SK-N-MC (cell line): ENCODE measurements around the gene SLC30A7.

Source experiments
- EZH2 ChIP-seq: fragments of 200-600 bp; sonication (generic); IDR thresholded peaks from one replicate; pipeline ENCODE4 v1.6.1; 2017; ENCODE audit warnings: antibody characterized with exemption
- FOXP2 ChIP-seq: optimal IDR thresholded peaks from 2 replicates; pipeline ENCODE3; 2011; ENCODE audit warnings: mild to moderate bottlenecking, moderate library complexity; ENCODE audit not compliant: insufficient read depth; ENCODE audit errors: extremely low read length, control extremely low read depth
- POLR2AphosphoS5 ChIP-seq: IDR thresholded peaks from 2 replicates; pipeline ENCODE4 v1.6.1; 2012; ENCODE audit warnings: mild to moderate bottlenecking, low read depth, low read length, borderline replicate concordance

DNA sequence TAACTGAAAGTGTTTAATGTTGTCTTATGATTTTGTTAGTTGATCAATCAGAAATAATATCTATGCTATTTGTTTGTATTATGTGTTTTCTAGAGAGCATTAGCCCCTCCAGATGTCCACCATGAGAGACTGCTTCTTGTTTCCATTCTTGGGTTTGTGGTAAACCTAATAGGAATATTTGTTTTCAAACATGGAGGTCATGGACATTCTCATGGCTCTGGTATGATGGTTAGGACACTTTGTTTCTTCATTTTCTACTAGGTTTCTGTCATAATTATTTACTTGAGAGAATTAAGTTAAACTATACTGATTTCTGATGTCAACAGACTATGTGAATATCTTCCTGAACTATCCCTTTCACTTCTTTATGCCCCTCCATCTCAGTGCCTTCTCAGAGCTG, 16.1 kb downstream of the SLC30A7 start:
- no peak for TF ChIP-seq EZH2
- TF ChIP-seq POLR2AphosphoS5, result no peak
- no peak for TF ChIP-seq FOXP2
